Measurements from ENCODE around the gene ANO2.

ANO2 gene

DNA sequence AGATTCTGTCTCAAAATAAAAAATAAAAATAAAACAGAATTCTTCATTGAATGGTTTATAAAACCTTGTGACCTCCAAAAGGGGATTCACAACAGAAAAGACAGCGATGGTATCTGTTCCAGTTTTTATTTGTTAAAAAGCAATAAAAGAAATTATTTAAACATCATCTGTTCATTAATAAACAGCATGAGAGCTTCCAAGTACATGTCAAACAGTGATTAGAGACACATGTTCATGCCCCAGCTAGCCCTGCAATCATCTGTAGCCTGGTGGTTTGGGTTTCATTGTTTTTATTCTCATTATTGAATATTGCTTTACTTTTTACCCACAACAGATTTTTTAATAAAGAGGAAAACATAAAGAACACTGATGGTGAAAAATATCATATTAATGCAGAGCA, 173.3 kb downstream of the ANO2 start:
- TF ChIP-seq, protein P1, sequence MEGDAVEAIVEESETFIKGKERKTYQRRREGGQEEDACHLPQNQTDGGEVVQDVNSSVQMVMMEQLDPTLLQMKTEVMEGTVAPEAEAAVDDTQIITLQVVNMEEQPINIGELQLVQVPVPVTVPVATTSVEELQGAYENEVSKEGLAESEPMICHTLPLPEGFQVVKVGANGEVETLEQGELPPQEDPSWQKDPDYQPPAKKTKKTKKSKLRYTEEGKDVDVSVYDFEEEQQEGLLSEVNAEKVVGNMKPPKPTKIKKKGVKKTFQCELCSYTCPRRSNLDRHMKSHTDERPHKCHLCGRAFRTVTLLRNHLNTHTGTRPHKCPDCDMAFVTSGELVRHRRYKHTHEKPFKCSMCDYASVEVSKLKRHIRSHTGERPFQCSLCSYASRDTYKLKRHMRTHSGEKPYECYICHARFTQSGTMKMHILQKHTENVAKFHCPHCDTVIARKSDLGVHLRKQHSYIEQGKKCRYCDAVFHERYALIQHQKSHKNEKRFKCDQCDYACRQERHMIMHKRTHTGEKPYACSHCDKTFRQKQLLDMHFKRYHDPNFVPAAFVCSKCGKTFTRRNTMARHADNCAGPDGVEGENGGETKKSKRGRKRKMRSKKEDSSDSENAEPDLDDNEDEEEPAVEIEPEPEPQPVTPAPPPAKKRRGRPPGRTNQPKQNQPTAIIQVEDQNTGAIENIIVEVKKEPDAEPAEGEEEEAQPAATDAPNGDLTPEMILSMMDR (IDR thresholded peaks at IDR 0.05): no peak
- H3K4me1 ChIP-seq: peaks cover 0 to 15% (median 14%) of the 10 kb centered on the region in 4 donors
- no peak overlapping the region for H3K4me3 ChIP-seq
- no peak overlapping the region for H3K27ac ChIP-seq
- peaks cover 0 to 13% of the 10 kb centered on the region in 2 donors for H3K27me3 ChIP-seq
- no peaks in the 10 kb centered on the region for H3K9me3 ChIP-seq
- no peaks in the 10 kb centered on the region for H3K36me3 ChIP-seq
- no peak for DNase-seq
- intact Hi-C loops (cut with DNase I; ENCODE audit: low total_unique reads): no loop called here

DNA sequence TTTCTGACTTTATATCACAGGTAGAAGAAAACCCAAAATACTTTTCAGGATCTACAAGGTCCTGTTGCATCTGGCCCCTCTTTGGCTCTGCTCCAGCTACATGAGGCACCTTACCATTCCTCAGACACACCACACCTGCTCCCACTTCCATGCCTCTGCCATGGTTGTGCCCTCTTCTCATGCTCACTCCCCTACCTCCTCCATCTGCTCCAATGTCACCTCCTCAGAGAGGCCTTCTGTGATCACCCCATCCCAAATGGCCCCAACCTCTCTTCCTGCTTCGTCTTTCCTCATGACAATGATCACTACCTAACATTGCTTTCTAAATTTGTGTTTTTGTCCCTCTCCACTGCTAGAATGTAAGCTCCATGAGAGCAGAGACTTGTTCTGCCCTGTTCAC, 174.3 kb downstream of the ANO2 start:
- DNase-seq: no peak
- Histone ChIP-seq H3K27ac (no peak overlapping the region), H3K27me3 (peaks cover 0 to 7% of the 10 kb centered on the region in 2 donors), H3K36me3 (no peaks in the 10 kb centered on the region), H3K9me3 (no peaks in the 10 kb centered on the region), H3K4me1 (peaks cover 0 to 15% (median 14%) of the 10 kb centered on the region in 4 donors), H3K4me3 (no peak overlapping the region)
- intact Hi-C loops (cut with DNase I; ENCODE audit: low total_unique reads): no loop called here
- TF ChIP-seq, protein P1 (IDR thresholded peaks at IDR 0.05): no peak

DNA sequence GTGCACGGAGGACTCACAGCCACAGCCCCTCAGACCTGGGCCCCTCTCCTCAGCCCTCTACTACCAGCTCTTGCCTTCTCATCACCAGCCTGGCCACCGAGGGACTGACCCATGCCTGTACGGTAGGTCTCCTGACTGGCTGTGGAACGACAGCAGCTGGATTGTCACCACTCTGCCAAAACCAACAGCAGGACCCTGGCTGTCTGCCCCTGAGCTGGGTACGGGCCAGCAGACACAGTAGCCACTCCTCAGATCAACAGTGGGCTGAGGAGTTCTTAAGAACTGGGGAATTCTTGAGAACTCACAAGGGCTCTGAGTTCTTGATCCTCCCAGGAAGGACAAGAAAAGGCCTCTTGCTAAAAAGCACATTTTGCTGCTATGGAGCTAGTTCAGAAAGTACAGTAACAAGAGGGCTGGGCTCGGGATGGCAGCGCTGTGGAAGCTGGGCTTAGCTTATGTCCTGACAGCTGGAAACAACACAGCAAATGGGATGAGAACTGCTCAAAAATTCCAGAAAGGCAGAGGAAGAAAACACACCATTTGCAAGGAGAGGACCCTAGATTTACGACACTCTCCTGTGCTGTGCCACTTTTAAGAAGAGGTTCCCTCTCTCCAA, 176.4 kb downstream of the ANO2 start:
- TF ChIP-seq, protein P1 (IDR thresholded peaks at IDR 0.05): no peak
- peak; percentile 36 to 68 for DNase-seq
- intact Hi-C loops (cut with DNase I; ENCODE audit: low total_unique reads): no loop called here
- Histone ChIP-seq H3K36me3 (no peaks in the 10 kb centered on the region), H3K4me3 (no peak overlapping the region), H3K27ac (no peak overlapping the region), H3K9me3 (no peaks in the 10 kb centered on the region), H3K4me1 (peaks cover 0 to 15% (median 14%) of the 10 kb centered on the region in 4 donors), H3K27me3 (peaks cover 0 to 4% of the 10 kb centered on the region in 2 donors)

DNA sequence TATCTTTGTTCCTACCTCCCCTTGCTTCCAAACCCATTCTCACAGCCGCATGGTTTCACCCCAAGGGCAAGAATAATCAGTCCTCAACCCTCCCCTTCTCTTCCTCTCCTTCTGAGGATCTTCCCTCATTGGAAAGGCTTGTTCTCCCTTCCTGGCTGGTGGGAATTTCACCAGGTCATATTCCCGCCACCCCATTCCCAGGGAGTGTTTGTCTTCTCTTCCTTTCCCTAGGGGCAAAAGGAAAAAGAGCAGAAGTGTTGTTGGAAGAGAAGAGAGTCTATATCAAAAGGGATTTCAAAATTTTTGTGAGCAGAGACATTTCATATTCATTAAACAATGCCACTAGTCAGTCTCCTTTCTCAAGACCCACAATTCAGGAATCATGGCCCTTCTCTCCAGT, 176.9 kb downstream of the ANO2 start:
- Histone ChIP-seq H3K36me3 (no peaks in the 10 kb centered on the region), H3K27ac (no peak overlapping the region), H3K4me1 (peaks cover 0 to 15% (median 14%) of the 10 kb centered on the region in 4 donors), H3K4me3 (no peak overlapping the region), H3K27me3 (peaks cover 0 to 4% of the 10 kb centered on the region in 2 donors), H3K9me3 (no peaks in the 10 kb centered on the region)
- no peak for DNase-seq
- intact Hi-C loops (cut with DNase I; ENCODE audit: low total_unique reads): no loop called here
- TF ChIP-seq, protein P1 (IDR thresholded peaks at IDR 0.05): no peak

DNA sequence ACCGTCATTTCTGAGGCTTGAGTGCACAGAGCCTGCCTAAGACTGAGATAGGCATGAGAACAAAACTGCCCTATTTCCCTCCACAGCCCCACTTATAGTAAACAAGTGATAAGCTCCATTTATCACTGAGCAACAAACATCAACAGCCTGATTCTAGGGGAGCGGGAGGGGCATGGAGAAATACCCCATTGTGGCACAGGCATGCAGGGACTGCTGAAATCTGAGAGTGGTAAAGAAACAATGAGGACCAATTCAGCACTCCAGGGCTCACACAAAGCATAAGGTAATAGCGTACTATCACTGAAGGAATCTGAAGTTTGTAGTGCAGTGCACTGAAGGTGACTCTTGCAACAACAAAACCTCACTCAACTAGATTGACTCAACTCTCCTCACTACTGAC, 186.7 kb downstream of the ANO2 start:
- Histone ChIP-seq H3K27ac (no peak overlapping the region), H3K9me3 (no peaks in the 10 kb centered on the region), H3K36me3 (no peaks in the 10 kb centered on the region), H3K4me1 (no peaks in the 10 kb centered on the region), H3K27me3 (peaks cover 0 to 25% of the 10 kb centered on the region in 2 donors), H3K4me3 (no peak overlapping the region)
- no peak for DNase-seq
- TF ChIP-seq, protein P1 (IDR thresholded peaks at IDR 0.05): no peak
- intact Hi-C loops (cut with DNase I; ENCODE audit: low total_unique reads): no loop called here
